NCI-H748 (cell line): ENCODE results near the gene CYLD.

ENCODE experiments used
- DNase-seq: peaks from one replicate; lab custom pipeline; 2025; ENCODE audit not compliant: unreplicated experiment; lab: John Stamatoyannopoulos, UW

CYLD gene

DNA sequence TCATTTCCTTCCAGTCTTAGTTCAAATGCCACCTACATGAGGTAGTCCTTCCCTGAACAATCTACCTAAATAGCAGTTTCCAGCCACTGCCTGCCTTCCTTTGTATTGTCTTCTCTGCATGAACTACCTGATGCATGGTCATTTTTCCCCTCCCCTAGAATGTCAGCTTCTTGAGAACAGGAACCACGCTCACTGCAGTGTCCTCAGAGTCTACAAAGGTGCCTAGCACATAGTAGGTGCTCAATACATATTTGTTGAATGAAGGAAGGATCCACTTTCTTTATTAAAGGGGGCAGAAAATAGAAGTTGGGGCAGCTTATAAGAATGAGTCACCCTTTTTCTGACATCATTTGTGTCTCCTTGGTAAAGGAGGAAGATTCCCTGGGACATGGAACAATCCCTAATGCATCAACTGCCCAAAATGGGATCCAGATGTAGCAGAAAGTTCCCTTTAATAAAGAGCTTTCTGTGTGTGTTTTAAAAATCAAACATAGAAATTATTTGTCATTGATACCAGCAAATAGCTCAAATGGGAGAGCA lies 4.4 kb upstream of the CYLD start:
- DNase-seq = no peak

GRCh38 chr16:50739031-50739430 lies 2.9 kb upstream of the CYLD start:
- no peak for DNase-seq

- no peak for DNase-seq
These were observed 1.1 kb upstream of the CYLD start for GRCh38 chr16:50740736-50741135.

DNA sequence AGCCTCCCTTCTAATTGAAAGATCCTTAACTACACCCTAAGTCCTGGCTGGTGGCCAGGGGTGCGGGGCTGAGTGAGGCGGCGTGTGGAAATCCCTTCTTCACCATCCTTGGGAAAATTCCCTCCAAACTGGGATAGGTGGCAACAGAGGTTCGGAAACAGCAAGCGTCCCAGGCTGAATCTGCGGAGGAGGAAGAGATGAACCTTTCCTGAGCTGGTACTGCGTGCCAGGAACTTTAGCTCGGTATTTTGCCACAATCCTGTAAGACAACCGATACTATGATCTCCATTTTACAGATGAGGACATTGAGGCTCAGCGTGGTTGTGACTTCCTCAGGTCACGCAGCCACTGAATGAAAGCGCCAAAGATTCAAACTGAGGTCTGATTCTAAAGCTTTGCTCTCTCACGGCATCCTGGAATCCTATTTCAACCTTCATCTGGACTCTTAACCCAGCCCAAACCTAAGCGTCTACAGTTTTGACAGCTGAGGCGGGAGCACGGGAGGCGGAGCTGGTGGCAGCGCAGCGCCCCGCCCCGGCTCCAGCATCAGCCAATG lies 583 bp upstream of the CYLD start:
- no peak for DNase-seq

- DNase-seq = peak; percentile 6
These were observed 802 bp downstream of the CYLD start for GRCh38 chr16:50742576-50743200.

- no peak for DNase-seq
These were observed 1.8 kb downstream of the CYLD start for GRCh38 chr16:50743581-50744225.

DNA sequence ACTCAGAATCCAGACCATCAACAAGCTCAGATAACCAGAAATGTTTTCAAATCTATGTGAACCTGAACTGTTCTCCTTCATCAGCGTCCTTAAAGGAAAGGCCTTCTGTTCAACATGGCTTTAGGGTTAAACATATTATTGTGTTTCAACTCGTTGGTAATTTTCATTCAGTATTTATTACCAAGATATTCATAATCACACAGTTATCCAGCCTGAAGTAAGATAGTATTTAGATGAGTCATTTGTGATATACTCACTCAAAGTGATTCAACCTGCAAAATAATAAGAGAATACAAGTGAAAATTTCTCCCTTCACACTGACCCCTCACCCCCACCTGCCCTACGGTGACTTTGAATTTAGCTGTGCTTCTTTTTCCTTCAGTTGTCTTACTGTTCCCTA lies 3.0 kb downstream of the CYLD start:
- DNase-seq = no peak

- DNase-seq = no peak
These were observed 4.1 kb downstream of the CYLD start for GRCh38 chr16:50745940-50746339.

- no peak for DNase-seq
These were observed 5.5 kb downstream of the CYLD start for GRCh38 chr16:50747207-50747956.

DNA sequence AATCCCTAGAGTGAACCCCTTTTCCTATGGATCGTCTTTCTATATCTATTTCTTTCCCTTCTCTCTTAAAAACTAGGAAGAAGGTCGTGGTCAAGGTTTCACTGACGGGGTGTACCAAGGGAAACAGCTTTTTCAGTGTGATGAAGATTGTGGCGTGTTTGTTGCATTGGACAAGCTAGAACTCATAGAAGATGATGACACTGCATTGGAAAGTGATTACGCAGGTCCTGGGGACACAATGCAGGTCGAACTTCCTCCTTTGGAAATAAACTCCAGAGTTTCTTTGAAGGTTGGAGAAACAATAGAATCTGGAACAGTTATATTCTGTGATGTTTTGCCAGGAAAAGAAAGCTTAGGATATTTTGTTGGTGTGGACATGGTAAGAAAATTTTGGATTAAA lies 9.6 kb downstream of the CYLD start:
- no peak for DNase-seq

DNA sequence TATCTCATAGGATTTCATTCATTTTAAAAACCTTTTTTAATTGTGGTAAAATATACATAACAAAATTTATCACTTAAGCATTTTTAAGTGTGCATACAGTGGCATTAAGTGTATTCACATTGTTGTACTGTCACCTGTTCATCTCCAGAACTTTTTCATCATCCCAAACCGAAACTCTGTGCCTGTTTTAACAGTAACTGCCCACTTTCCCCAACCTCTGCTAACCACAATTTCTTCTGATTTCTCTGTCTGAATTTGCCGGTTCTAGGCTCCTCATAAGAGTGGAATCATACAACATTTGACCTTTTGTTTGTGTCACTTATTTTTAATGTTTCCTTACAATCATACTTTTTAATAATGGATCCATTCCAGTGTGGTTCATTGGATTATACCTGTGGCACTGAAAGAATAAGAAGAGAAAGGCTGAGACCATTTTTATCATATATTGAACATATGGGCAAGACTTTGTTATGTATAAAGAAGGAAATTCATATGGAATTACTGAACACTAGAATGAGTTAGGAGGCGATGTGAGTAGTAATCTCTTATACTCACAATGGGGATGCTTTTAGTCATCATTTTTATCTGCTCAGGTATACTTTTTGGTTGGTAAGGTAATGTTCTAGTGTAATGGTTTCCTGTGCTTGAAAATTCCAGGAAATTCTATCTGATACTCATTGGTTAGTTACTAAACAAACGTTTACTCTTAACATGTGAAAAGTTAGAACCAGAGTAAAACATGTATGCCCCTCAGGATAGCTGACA lies 10.8 kb downstream of the CYLD start:
- DNase-seq = no peak

- no peak for DNase-seq
These were observed 14.6 kb downstream of the CYLD start for GRCh38 chr16:50756473-50756872.

DNA sequence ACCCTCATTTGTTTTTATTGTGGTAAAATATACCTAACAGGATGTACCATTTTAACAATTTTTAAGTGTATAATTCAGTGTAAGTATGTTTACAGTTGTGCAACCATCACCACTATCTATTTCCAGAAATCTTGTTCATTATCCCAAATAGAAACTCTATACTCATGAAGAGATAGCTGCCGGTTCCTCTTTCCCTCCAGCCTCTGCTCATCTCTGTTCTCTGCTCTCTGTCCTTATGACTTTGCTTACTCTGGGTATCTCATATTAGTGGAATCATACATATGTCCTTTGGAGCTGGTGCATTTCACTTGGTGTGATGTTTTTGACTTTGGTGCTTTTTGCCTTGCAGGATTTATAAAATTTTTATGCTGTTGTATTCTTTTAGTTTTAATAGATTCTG lies 19.4 kb downstream of the CYLD start:
- DNase-seq = no peak

DNA sequence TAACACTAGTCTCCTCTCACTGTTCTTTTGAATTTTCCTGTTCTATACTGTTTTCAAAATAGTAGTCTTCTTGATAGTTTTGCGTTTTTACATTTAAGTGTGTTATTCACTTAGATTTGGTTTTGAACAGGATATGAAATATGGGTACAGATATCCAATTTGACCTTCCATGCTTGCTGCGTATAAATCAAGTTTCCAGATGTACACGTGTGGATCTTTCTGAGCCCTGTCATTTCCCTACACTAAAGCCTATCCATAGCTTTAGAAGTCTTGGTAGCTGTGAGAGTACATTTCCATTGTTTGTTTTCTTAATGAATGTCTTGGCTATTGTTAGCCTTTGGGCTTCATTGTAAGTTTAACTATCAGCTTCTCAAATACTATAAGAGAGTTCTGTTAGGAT lies 20.4 kb downstream of the CYLD start:
- DNase-seq = no peak

DNA sequence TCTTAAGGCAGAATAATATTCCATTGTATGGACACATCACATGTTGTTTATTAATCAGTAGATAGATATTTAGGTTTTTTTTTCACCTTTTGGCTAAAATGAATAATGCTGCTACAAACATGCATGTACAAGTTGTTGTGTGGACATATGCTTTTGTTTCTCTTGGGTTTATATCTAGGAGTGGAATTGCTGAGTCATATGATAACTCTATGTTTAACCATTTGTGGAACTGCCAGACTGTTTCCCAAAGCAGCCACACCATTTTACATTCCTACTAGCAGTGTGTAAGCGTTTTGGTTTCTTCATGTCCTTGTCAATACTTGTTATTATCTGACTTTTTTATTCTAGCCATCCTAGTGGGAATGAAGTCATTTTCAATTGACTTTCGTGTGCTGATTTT lies 21.3 kb downstream of the CYLD start:
- DNase-seq = no peak

- DNase-seq = no peak
These were observed 23.4 kb downstream of the CYLD start for GRCh38 chr16:50765260-50765659.

- DNase-seq = no peak
These were observed 24.0 kb downstream of the CYLD start for GRCh38 chr16:50765861-50766260.

GRCh38 chr16:50767197-50767596 lies 25.3 kb downstream of the CYLD start:
- DNase-seq = no peak

DNA sequence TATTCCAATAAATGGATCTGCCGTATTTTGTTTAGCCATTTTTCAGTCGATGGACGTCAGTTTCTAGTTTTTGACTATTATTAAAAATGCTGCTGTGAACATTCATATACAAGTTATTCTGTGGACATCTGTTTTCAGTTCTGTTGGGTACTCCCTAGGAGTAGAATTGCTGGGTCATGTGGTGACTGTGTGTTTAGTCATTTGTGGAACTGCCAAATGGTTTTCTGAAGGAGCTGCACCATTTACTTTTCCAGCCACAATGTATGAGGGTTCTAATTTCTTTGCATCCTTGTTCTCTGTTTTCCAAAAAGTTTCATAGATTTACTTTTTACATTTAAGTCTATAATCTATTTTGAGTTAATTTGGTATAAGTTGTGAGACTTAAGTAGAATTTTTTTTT lies 29.5 kb downstream of the CYLD start:
- DNase-seq = no peak

- no peak for DNase-seq
These were observed 32.5 kb downstream of the CYLD start for GRCh38 chr16:50774405-50774804.

- no peak for DNase-seq
These were observed 33.1 kb downstream of the CYLD start for GRCh38 chr16:50774960-50775359.
